K562 (cell line): ENCODE data around the gene ACBD4. TPM values are rescaled to one million over a fixed set of nuclear protein-coding genes. Genes with fewer than 3 reads are reported as not detected.

Experiments
- ATAC-seq: fragments of 200-7000 bp; cut with Tn5 transposase; 3 replicates; pipeline ENCODE4 v1.9.1; 2020; ENCODE audit warnings: moderate library complexity
- BruUV-seq: library from RNA; stranded (reverse); fragments of 400-500 nt; replicated peaks from 2 replicates; lab custom pipeline; 2021; lab: Mats Ljungman, UMichigan
- CTCF ChIA-PET: fragments of 300-600 bp; formaldehyde crosslinking; extraction: SDS; loops from one replicate; lab custom pipeline; 2021; ENCODE audit warnings: low intra/inter-chr PET ratio; lab: Yijun Ruan, JAX
- POLR2A ChIA-PET: fragments of 300-600, 350-650 bp; sonication (Branson Sonifier 250); formaldehyde crosslinking; extraction: SDS; loops from one replicate; lab custom pipeline; 2021; ENCODE audit warnings: antibody characterized with exemption, inconsistent platforms; lab: Yijun Ruan, JAX
- DNase-seq, 4 experiments: peaks; one replicate each; pipeline versions ENCODE4 v3.0.0 to v3.0.0-alpha.2; 2011 to 2018; ENCODE audit warnings: low spot score in 3 of 4, mixed read lengths in 3 of 4; ENCODE audit errors: extremely low read depth in 1 of 4
- FAIRE-seq: peaks from 2 replicates; lab custom pipeline; 2011; peaks lifted over from hg19 to GRCh38; lab: Jason Lieb, UNC
- H2AFZ ChIP-seq: 2 replicates; pipeline ENCODE4 v1.6.0; 2011; ENCODE audit warnings: low read depth, low read length, control low read depth, inconsistent platforms
- H3K27ac ChIP-seq: fragments of 200-600 bp; 3 replicates; pipeline ENCODE4 v1.8.0; 2011; ENCODE audit warnings: low read depth, mild to moderate bottlenecking, control low read depth, inconsistent platforms, low read length, moderate library complexity, mixed read lengths; ENCODE audit errors: extremely low read depth
- H3K27me3 ChIP-seq, 2 experiments: fragments of 300-600 bp in 1 of 2; 2 replicates in 1 of 2; 3 replicates in 1 of 2; pipeline versions ENCODE4 v1.6.0 to v1.8.0; 2011; ENCODE audit warnings: inconsistent platforms in 2 of 2, low read length in 2 of 2, mild to moderate bottlenecking in 1 of 2, mixed read lengths in 1 of 2, moderate library complexity in 1 of 2; ENCODE audit not compliant: control insufficient read depth in 2 of 2, insufficient read depth in 2 of 2
- H3K36me3 ChIP-seq: fragments of 300-600 bp; 3 replicates; pipeline ENCODE4 v1.8.0; 2011; ENCODE audit warnings: mild to moderate bottlenecking, low read length, inconsistent platforms; ENCODE audit not compliant: control insufficient read depth, insufficient read depth
- H3K4me1 ChIP-seq, 2 experiments: fragments of 200-600 bp in 1 of 2; replicated peaks in 1 of 2; 2 replicates in 1 of 2; 3 replicates in 1 of 2; pipeline versions ENCODE4 v1.5.1 to v1.8.0; 2011; ENCODE audit warnings: inconsistent platforms in 2 of 2, low read length in 2 of 2, mild to moderate bottlenecking in 1 of 2, mixed read lengths in 1 of 2, moderate library complexity in 1 of 2; ENCODE audit not compliant: control insufficient read depth in 2 of 2, insufficient read depth in 2 of 2
- H3K4me2 ChIP-seq: 2 replicates; pipeline ENCODE4 v1.6.1; 2011; ENCODE audit warnings: low read length, control low read depth, inconsistent platforms, mixed read lengths; ENCODE audit not compliant: insufficient read depth
- H3K4me3 ChIP-seq: fragments of 200-600 bp; sonication (generic), shearing (Covaris generic); 2 replicates; pipeline ENCODE4 v1.5.1; 2016; ENCODE audit warnings: control low read depth, inconsistent platforms
- H3K79me2 ChIP-seq: fragments of 200-600 bp; 3 replicates; pipeline ENCODE4 v1.8.0; 2011; ENCODE audit warnings: low read length, inconsistent platforms; ENCODE audit not compliant: control insufficient read depth, insufficient read depth
- H3K9ac ChIP-seq, 2 experiments: 2 replicates each; pipeline versions ENCODE4 v1.6.0 to v1.6.1; 2011; ENCODE audit warnings: low read depth in 2 of 2, low read length in 2 of 2, control low read depth in 1 of 2, inconsistent platforms in 1 of 2, mild to moderate bottlenecking in 1 of 2, mixed read lengths in 1 of 2; ENCODE audit not compliant: insufficient read depth in 1 of 2
- H3K9me1 ChIP-seq: one replicate; pipeline ENCODE4 v1.6.0; 2011; ENCODE audit warnings: inconsistent platforms, mild to moderate bottlenecking, low read length, moderate library complexity; ENCODE audit not compliant: control insufficient read depth, insufficient read depth
- H3K9me3 ChIP-seq: replicated peaks from 2 replicates; pipeline ENCODE4 v1.5.1; 2011; ENCODE audit warnings: low read depth, low read length, inconsistent platforms; ENCODE audit not compliant: control insufficient read depth, insufficient read depth
- H4K20me1 ChIP-seq: replicated peaks from 2 replicates; pipeline ENCODE4 v1.6.1; 2011; ENCODE audit warnings: low read length, inconsistent platforms, mixed read lengths; ENCODE audit not compliant: control insufficient read depth, insufficient read depth
- AFF4 ChIP-seq: sonication (generic); formaldehyde crosslinking; IDR thresholded peaks from 2 replicates; pipeline ENCODE4 v1.8.0; 2023; ENCODE audit warnings: mild to moderate bottlenecking, missing genetic modification reagents
- ELK3 ChIP-seq: fragments of 450-650 bp; formaldehyde crosslinking; IDR thresholded peaks from 2 replicates; pipeline ENCODE4 v1.4.0; 2020; ENCODE audit warnings: mild to moderate bottlenecking
- HBP1 ChIP-seq: fragments of 450-650 bp; formaldehyde crosslinking; IDR thresholded peaks from 2 replicates; pipeline ENCODE4 v1.4.0; 2022; ENCODE audit warnings: missing genetic modification characterization
- HDGF ChIP-seq: fragments of 450-650 bp; IDR thresholded peaks from 2 replicates; pipeline ENCODE4 v1.6.1; 2016
- RBFOX2 ChIP-seq: fragments of 200-400 bp; formaldehyde crosslinking; IDR thresholded peaks from 2 replicates; pipeline ENCODE4 v1.6.1; 2017; ENCODE audit warnings: low read depth, mild to moderate bottlenecking, low read length, moderate library complexity
- THRB ChIP-seq: fragments of 450-650 bp; formaldehyde crosslinking; conservative IDR thresholded peaks from 2 replicates; pipeline ENCODE4 v1.4.0; 2022; ENCODE audit warnings: mild to moderate bottlenecking, missing genetic modification characterization
- ZBTB7A ChIP-seq: IDR thresholded peaks from 2 replicates; pipeline ENCODE4 v1.6.1; 2011; ENCODE audit warnings: low read depth, mild to moderate bottlenecking, low read length, moderate library complexity, borderline replicate concordance; ENCODE audit not compliant: control insufficient read depth
- WGBS: fragments of 100-300 bp; shearing (Covaris generic); methylation state at CpG from one replicate; pipeline ENCODE4 v1.1.6; 2016; ENCODE audit warnings: low coverage, mixed read lengths; ENCODE audit not compliant: insufficient coverage; ENCODE audit errors: missing lambda C conversion rate; 5-methylcytosine and 5-hydroxymethylcytosine counted together
- in situ Hi-C: fragments of 300-500 bp; cut with MboI; formaldehyde crosslinking; loops from 4 replicates; pipeline ENCODE4 v1.15.0; 2018; ENCODE audit warnings: inconsistent platforms, mixed read lengths
- intact Hi-C: fragments of 100-400 bp; cut with micrococcal nuclease; formaldehyde crosslinking; loops from 2 replicates; pipeline ENCODE4 v1.14.2; 2022
- polyA plus RNA-seq, 8 experiments: library from polyadenylated mRNA; depleted of rRNA in 4 of 8; stranded (reverse) in 5 of 8; unstranded in 3 of 8; fragments of >200 nt; fragmentation: Nextera tagmentation in 2 of 8; fragmentation: Illumina TruSeq in 1 of 8; extraction: Ambion mirVana in 2 of 8; extraction: Trizol in 1 of 8; gene quantifications; 2 replicates each; pipeline versions ENCODE4 v1.2.1 to v1.2.3, GENCODE V29; 2011 to 2014; ENCODE audit warnings: inconsistent platforms in 1 of 8, missing spikeins in 1 of 8
- total RNA-seq, 7 experiments: library from RNA; depleted of rRNA in 6 of 7; stranded (reverse); fragments of >200 nt in 6 of 7; fragmentation: Illumina TruSeq in 2 of 7; extraction: Trizol in 2 of 7; gene quantifications; 2 replicates each; pipeline versions ENCODE4 v1.2.1 to v1.2.3, GENCODE V29; 2011 to 2021; ENCODE audit warnings: low replicate concordance in 1 of 7

Gene ACBD4
- total and polyA plus RNA-seq, 9 of the 15 experiments (the other 6 are each of a cell fraction or from before 2014, with no cell fraction given) = 0.14 to 6.9 (median 4.6) TPM

- WGBS = 63% methylated on average over 19 of the region's 20 CpGs
- H3K79me2 ChIP-seq = no peaks in the 10 kb centered on the region; the same call in 2 of the 3 replicates
- DNase-seq = no peak
- H3K9me1 ChIP-seq = no peaks in the 10 kb centered on the region
- ChIA-PET POLR2A (interaction anchor here (0.6 to 5.2 kb wide), 4 partner anchors 18 to 285 kb away, joined by 3 to 48 read pairs (median 3); partner anchors contain the start of gene HEXIM1), CTCF (no interaction called here)
- H3K4me2 ChIP-seq = no peak overlapping the region
- no TSS peak for BruUV-seq
- H3K27ac ChIP-seq = no peak overlapping the region; the same call in 2 of the 3 replicates
- no peak overlapping the region for H3K4me3 ChIP-seq
- H3K4me1 ChIP-seq = peaks cover 45 to 64% of the 10 kb centered on the region in 2 experiments
- in situ Hi-C loops (no loop called here), intact Hi-C loops (loop anchor here (10.0 kb wide), 1 partner anchor 113 kb away; no protein-coding TSS in a partner anchor)
- no peak for ATAC-seq
- peaks cover 6% of the 10 kb centered on the region; the same call in 1 of the 2 replicates for H4K20me1 ChIP-seq
- TF ChIP-seq HBP1 (CRISPR knock-in tag) = 0 out of 2 replicates have a peak, but pooled peaks have one; percentile 73
- TF ChIP-seq THRB (CRISPR knock-in tag) = peak; percentile 50; the same call in 1 of the 2 replicates
- no peak for TF ChIP-seq ELK3 (CRISPR knock-in tag)
- peak; percentile 59; the same call in 1 of the 2 replicates for TF ChIP-seq HDGF
- TF ChIP-seq AFF4 (CRISPR knock-in tag) = no peak
- 0 out of 2 replicates have a peak, but pooled peaks have one; percentile 20 for TF ChIP-seq RBFOX2
- 0 out of 2 replicates have a peak, but pooled peaks have one; percentile 38 for TF ChIP-seq ZBTB7A
- FAIRE-seq = no peak
- H3K36me3 ChIP-seq = no peaks in the 10 kb centered on the region
- no peaks in the 10 kb centered on the region for H3K9me3 ChIP-seq
- peak overlapping the region; percentile 8; the same call in 1 of the 2 replicates for H2AFZ ChIP-seq
- peak overlapping the region in 1 of 2 experiments; percentile 80; a peak in 2 of 4 replicates for H3K9ac ChIP-seq
- no peaks in the 10 kb centered on the region for H3K27me3 ChIP-seq
Observed at GRCh38 chr17:45127548-45128300, 7.8 kb upstream of the ACBD4 start.
